Large intestine (tissue), 3 donors: Measurements from ENCODE around the gene RPL10. TPM values are rescaled to one million over a fixed set of nuclear protein-coding genes. Genes with fewer than 3 reads are reported as not detected.

Source experiments
- DNase-seq, 2 donors: peaks; one replicate each; pipeline versions ENCODE4 v3.0.0 to v3.0.0-alpha.2; 2013
- H3K27ac ChIP-seq: one replicate; pipeline ENCODE4 v1.5.1; 2013; ENCODE audit warnings: low read length
- H3K27me3 ChIP-seq: 2 replicates; pipeline ENCODE4 v1.6.1; 2013; ENCODE audit warnings: low read length; ENCODE audit not compliant: control insufficient read depth, insufficient read depth
- H3K36me3 ChIP-seq: 2 replicates; pipeline ENCODE4 v1.6.1; 2013; ENCODE audit warnings: low read length; ENCODE audit not compliant: control insufficient read depth, insufficient read depth
- H3K4me1 ChIP-seq: one replicate; pipeline ENCODE4 v1.6.1; 2013; ENCODE audit warnings: low read length; ENCODE audit not compliant: control insufficient read depth, insufficient read depth
- H3K4me3 ChIP-seq: one replicate; pipeline ENCODE4 v1.5.1; 2013; ENCODE audit warnings: low read length
- H3K9me3 ChIP-seq: one replicate; pipeline ENCODE4 v1.6.1; 2013; ENCODE audit warnings: mild to moderate bottlenecking, low read depth, low read length, moderate library complexity; ENCODE audit not compliant: control insufficient read depth
- WGBS: methylation state at CpG from one replicate; pipeline ENCODE4 v1.1.5; 2013; ENCODE audit warnings: low lambda C conversion rate; ENCODE audit not compliant: insufficient coverage; 5-methylcytosine and 5-hydroxymethylcytosine counted together
- polyA plus RNA-seq: library from polyadenylated mRNA; unstranded; fragments of 120-200 nt; gene quantifications from one replicate; pipeline ENCODE4 v1.2.1, GENCODE V29; 2013

The RPL10 gene
- polyA plus RNA-seq, 1 donor = 5,173 TPM

- DNase-seq = no peak
- Histone ChIP-seq H3K36me3 (peaks cover 31% of the 10 kb centered on the region), H3K9me3 (no peaks in the 10 kb centered on the region), H3K27ac (peak overlapping the region; percentile 74), H3K4me1 (peaks cover 15% of the 10 kb centered on the region), H3K4me3 (no peak overlapping the region), H3K27me3 (no peaks in the 10 kb centered on the region)
- no CpG with 5 or more reads among the region's 6 CpGs for WGBS
Observed at GRCh38 chrX:154401918-154402621, 3.9 kb downstream of the RPL10 start.

GRCh38 chrX:154402622-154403127 is 4.5 kb downstream of the RPL10 start:
- no CpG with 5 or more reads among the region's 19 CpGs for WGBS
- H3K36me3 ChIP-seq = peaks cover 31% of the 10 kb centered on the region
- no peak overlapping the region for H3K27ac ChIP-seq
- H3K9me3 ChIP-seq = no peaks in the 10 kb centered on the region
- no peak for DNase-seq
- H3K27me3 ChIP-seq = no peaks in the 10 kb centered on the region
- H3K4me3 ChIP-seq = no peak overlapping the region
- peaks cover 15% of the 10 kb centered on the region for H3K4me1 ChIP-seq

- no peak overlapping the region for H3K4me3 ChIP-seq
- no CpG with 5 or more reads among the region's 10 CpGs for WGBS
- peaks cover 31% of the 10 kb centered on the region for H3K36me3 ChIP-seq
- no peaks in the 10 kb centered on the region for H3K9me3 ChIP-seq
- peaks cover 15% of the 10 kb centered on the region for H3K4me1 ChIP-seq
- H3K27me3 ChIP-seq = no peaks in the 10 kb centered on the region
- no peak overlapping the region for H3K27ac ChIP-seq
- DNase-seq = no peak
Observed at GRCh38 chrX:154403192-154403591, 5.0 kb downstream of the RPL10 start.

- Histone ChIP-seq H3K27ac (no peak overlapping the region), H3K27me3 (no peaks in the 10 kb centered on the region), H3K4me3 (no peak overlapping the region), H3K36me3 (peaks cover 31% of the 10 kb centered on the region), H3K9me3 (no peaks in the 10 kb centered on the region), H3K4me1 (peaks cover 18% of the 10 kb centered on the region)
- DNase-seq = no peak
- no CpG with 5 or more reads among the region's 4 CpGs for WGBS
Observed at GRCh38 chrX:154403858-154404257, 5.7 kb downstream of the RPL10 start.

- Histone ChIP-seq H3K4me1 (peaks cover 21% of the 10 kb centered on the region), H3K36me3 (peaks cover 23% of the 10 kb centered on the region), H3K27ac (no peak overlapping the region), H3K4me3 (no peak overlapping the region), H3K27me3 (no peaks in the 10 kb centered on the region), H3K9me3 (no peaks in the 10 kb centered on the region)
- DNase-seq = no peak
- WGBS = no CpG with 5 or more reads among the region's 16 CpGs
Observed at GRCh38 chrX:154404625-154405192, 6.5 kb downstream of the RPL10 start.

- Histone ChIP-seq H3K36me3 (peaks cover 9% of the 10 kb centered on the region), H3K4me1 (peaks cover 13% of the 10 kb centered on the region), H3K27ac (peak overlapping the region; percentile 83), H3K9me3 (no peaks in the 10 kb centered on the region), H3K4me3 (peak overlapping the region; percentile 40), H3K27me3 (no peaks in the 10 kb centered on the region)
- WGBS = 17% methylated on average over 1 of the region's 10 CpGs
- no peak for DNase-seq
Observed at GRCh38 chrX:154408659-154409221, 10.6 kb downstream of the RPL10 start.

GRCh38 chrX:154409222-154409871 is 11.2 kb downstream of the RPL10 start, which contains the start of gene DNASE1L1:
Gene DNASE1L1, minus strand, starts transcription at chrX:154409254. Its CDS starts 3,686 bp downstream, at chrX:154405568.
- peak; percentile 80 to 88 for DNase-seq
- H3K9me3 ChIP-seq = no peaks in the 10 kb centered on the region

GRCh38 chrX:154411981-154412340 is 13.8 kb downstream of the RPL10 start:
- DNase-seq = peak in 1 of 2 donors; percentile 75
- H3K9me3 ChIP-seq = no peaks in the 10 kb centered on the region
- peak overlapping the region; percentile 75 for H3K4me3 ChIP-seq
- no CpG with 5 or more reads among the region's 29 CpGs for WGBS
- peak overlapping the region; percentile 90 for H3K27ac ChIP-seq
- H3K4me1 ChIP-seq = peaks cover 13% of the 10 kb centered on the region
- H3K27me3 ChIP-seq = no peaks in the 10 kb centered on the region
- H3K36me3 ChIP-seq = peaks cover 7% of the 10 kb centered on the region

More at GRCh38 chrX:154409222-154409871, 11.2 kb downstream of the RPL10 start, which contains the start of gene DNASE1L1:
- peaks cover 13% of the 10 kb centered on the region for H3K4me1 ChIP-seq
- H3K36me3 ChIP-seq = peaks cover 11% of the 10 kb centered on the region
- H3K27ac ChIP-seq = peak within 1 kb of the TSS; percentile 83
- no peaks in the 10 kb centered on the region for H3K27me3 ChIP-seq
- peak within 1 kb of the TSS; percentile 40 for H3K4me3 ChIP-seq
- WGBS = no CpG with 5 or more reads among the region's 26 CpGs

- peak in 1 of 2 donors; percentile 8 for DNase-seq
- no CpG with 5 or more reads among the region's 4 CpGs for WGBS
- Histone ChIP-seq H3K27me3 (no peaks in the 10 kb centered on the region), H3K27ac (peak overlapping the region; percentile 90), H3K4me3 (peak overlapping the region; percentile 75), H3K4me1 (peaks cover 13% of the 10 kb centered on the region), H3K9me3 (no peaks in the 10 kb centered on the region), H3K36me3 (peaks cover 7% of the 10 kb centered on the region)
Observed at GRCh38 chrX:154412468-154412867, 14.3 kb downstream of the RPL10 start.

GRCh38 chrX:154413142-154413541 is 15.0 kb downstream of the RPL10 start:
- Histone ChIP-seq H3K36me3 (peaks cover 7% of the 10 kb centered on the region), H3K4me3 (no peak overlapping the region), H3K4me1 (peaks cover 13% of the 10 kb centered on the region), H3K27ac (no peak overlapping the region), H3K27me3 (no peaks in the 10 kb centered on the region), H3K9me3 (no peaks in the 10 kb centered on the region)
- WGBS = no CpG with 5 or more reads among the region's 8 CpGs
- no peak for DNase-seq
